Thoracic aorta (tissue), 2 donors: ENCODE data around the gene CHFR. TPM values are rescaled to one million over a fixed set of nuclear protein-coding genes. Genes with fewer than 3 reads are reported as not detected.

Source experiments
- ATAC-seq: fragments of 150-250 bp; one replicate; pipeline ENCODE4 v1.8.0; 2017; ENCODE audit warnings: low read depth; ENCODE audit not compliant: insufficient number of reproducible peaks, low FRiP score
- DNase-seq: peaks from one replicate; pipeline ENCODE4 v3.0.0-alpha.2; 2020; ENCODE audit warnings: low spot score
- H3K27ac ChIP-seq, 2 donors: fragments of 200-600 bp; sonication (generic); 1 replicate in 1 of 2; 2 replicates in 1 of 2; pipeline ENCODE4 v1.5.1; 2016; ENCODE audit warnings: mild to moderate bottlenecking in 2 of 2, moderate library complexity in 2 of 2
- H3K27me3 ChIP-seq: fragments of 200-600 bp; sonication (generic); replicated peaks from 2 replicates; pipeline ENCODE4 v1.6.0; 2016; ENCODE audit warnings: mild to moderate bottlenecking; ENCODE audit not compliant: insufficient read depth
- H3K36me3 ChIP-seq: fragments of 200-600 bp; sonication (generic); one replicate; pipeline ENCODE4 v1.5.1; 2016
- H3K4me1 ChIP-seq, 2 donors: fragments of 200-600 bp; sonication (generic); 1 replicate in 1 of 2; 2 replicates in 1 of 2; pipeline versions ENCODE4 v1.5.1 to v1.6.0; 2016; ENCODE audit warnings: low read depth in 2 of 2, mild to moderate bottlenecking in 1 of 2; ENCODE audit not compliant: control insufficient read depth in 1 of 2
- H3K4me3 ChIP-seq: fragments of 200-600 bp; sonication (generic); 2 replicates; pipeline ENCODE4 v1.5.1; 2016; ENCODE audit warnings: mild to moderate bottlenecking
- H3K9me3 ChIP-seq: fragments of 200-600 bp; sonication (generic); 2 replicates; pipeline ENCODE4 v1.5.1; 2016
- CTCF ChIP-seq: fragments of 200-600 bp; sonication (generic); IDR thresholded peaks from one replicate; pipeline ENCODE4 v1.5.1; 2019; ENCODE audit warnings: antibody characterized with exemption
- total RNA-seq, 2 donors: library from RNA; depleted of rRNA; stranded (reverse); fragments of >200 nt; gene quantifications; one replicate each; pipeline versions ENCODE4 v1.1.0 to v1.2.3, GENCODE V29; 2016

CHFR gene
- total RNA-seq, 2 donors from 2014 or later, result 72.3 to 75.6 TPM

- TF ChIP-seq CTCF, result no peak
- no peak for DNase-seq
- Histone ChIP-seq H3K27ac (no peak overlapping the region), H3K27me3 (no peaks in the 10 kb centered on the region), H3K36me3 (peaks cover 82% of the 10 kb centered on the region), H3K9me3 (no peaks in the 10 kb centered on the region), H3K4me3 (no peak overlapping the region), H3K4me1 (no peaks in the 10 kb centered on the region)
- ATAC-seq, result no peak
Observed at GRCh38 chr12:132853285-132854092, 33.9 kb downstream of the CHFR start.

- Histone ChIP-seq H3K9me3 (no peaks in the 10 kb centered on the region), H3K36me3 (peaks cover 83% of the 10 kb centered on the region), H3K4me1 (no peaks in the 10 kb centered on the region), H3K27ac (no peak overlapping the region), H3K4me3 (no peak overlapping the region), H3K27me3 (no peaks in the 10 kb centered on the region)
- ATAC-seq (no peak), DNase-seq (no peak)
- TF ChIP-seq CTCF, result no peak
Observed at GRCh38 chr12:132852496-132852895, 34.9 kb downstream of the CHFR start.

GRCh38 chr12:132851465-132851864 is 35.9 kb downstream of the CHFR start:
- Histone ChIP-seq H3K4me1 (no peaks in the 10 kb centered on the region), H3K27ac (no peak overlapping the region), H3K27me3 (no peaks in the 10 kb centered on the region), H3K9me3 (no peaks in the 10 kb centered on the region), H3K36me3 (peaks cover 86% of the 10 kb centered on the region), H3K4me3 (no peak overlapping the region)
- no peak for ATAC-seq
- no peak for DNase-seq
- no peak for TF ChIP-seq CTCF

GRCh38 chr12:132850291-132850690 is 37.1 kb downstream of the CHFR start:
- ATAC-seq (no peak), DNase-seq (no peak)
- no peak for TF ChIP-seq CTCF
- H3K4me1 ChIP-seq, result no peaks in the 10 kb centered on the region
- no peak overlapping the region for H3K4me3 ChIP-seq
- no peak overlapping the region for H3K27ac ChIP-seq
- no peaks in the 10 kb centered on the region for H3K27me3 ChIP-seq
- no peaks in the 10 kb centered on the region for H3K9me3 ChIP-seq
- peaks cover 81% of the 10 kb centered on the region for H3K36me3 ChIP-seq

DNA sequence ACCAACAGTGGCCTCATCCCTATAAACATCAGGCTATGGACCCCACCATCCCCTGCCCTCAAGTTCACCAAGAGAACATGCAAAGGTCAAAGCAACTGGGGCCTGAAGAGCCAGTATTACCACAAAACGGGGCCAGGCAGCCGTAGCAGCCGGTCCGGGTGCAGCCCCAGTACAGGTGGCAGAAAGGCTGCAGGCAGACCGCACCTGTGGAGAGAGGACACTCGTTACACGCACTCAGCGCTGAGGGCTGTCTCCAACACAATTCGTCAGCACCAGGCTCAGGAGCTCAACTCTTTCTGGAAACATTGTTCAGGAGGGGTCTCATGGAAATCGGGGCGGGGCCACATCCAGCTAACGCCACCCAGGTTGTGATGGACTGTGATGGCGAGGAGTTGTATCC is 38.9 kb downstream of the CHFR start:
- no peaks in the 10 kb centered on the region for H3K4me1 ChIP-seq
- no peaks in the 10 kb centered on the region for H3K9me3 ChIP-seq
- DNase-seq (no peak), ATAC-seq (no peak)
- no peak for TF ChIP-seq CTCF
- no peak overlapping the region for H3K27ac ChIP-seq
- no peak overlapping the region for H3K4me3 ChIP-seq
- peaks cover 69% of the 10 kb centered on the region for H3K36me3 ChIP-seq
- no peaks in the 10 kb centered on the region for H3K27me3 ChIP-seq
